ENCODE results near the gene AGAP2.
"Not testable (repeated sequence)": the region's sequence is repeated elsewhere in the genome, so short reads cannot be mapped to it uniquely, and the experiment has no call there.

The AGAP2 gene

DNA sequence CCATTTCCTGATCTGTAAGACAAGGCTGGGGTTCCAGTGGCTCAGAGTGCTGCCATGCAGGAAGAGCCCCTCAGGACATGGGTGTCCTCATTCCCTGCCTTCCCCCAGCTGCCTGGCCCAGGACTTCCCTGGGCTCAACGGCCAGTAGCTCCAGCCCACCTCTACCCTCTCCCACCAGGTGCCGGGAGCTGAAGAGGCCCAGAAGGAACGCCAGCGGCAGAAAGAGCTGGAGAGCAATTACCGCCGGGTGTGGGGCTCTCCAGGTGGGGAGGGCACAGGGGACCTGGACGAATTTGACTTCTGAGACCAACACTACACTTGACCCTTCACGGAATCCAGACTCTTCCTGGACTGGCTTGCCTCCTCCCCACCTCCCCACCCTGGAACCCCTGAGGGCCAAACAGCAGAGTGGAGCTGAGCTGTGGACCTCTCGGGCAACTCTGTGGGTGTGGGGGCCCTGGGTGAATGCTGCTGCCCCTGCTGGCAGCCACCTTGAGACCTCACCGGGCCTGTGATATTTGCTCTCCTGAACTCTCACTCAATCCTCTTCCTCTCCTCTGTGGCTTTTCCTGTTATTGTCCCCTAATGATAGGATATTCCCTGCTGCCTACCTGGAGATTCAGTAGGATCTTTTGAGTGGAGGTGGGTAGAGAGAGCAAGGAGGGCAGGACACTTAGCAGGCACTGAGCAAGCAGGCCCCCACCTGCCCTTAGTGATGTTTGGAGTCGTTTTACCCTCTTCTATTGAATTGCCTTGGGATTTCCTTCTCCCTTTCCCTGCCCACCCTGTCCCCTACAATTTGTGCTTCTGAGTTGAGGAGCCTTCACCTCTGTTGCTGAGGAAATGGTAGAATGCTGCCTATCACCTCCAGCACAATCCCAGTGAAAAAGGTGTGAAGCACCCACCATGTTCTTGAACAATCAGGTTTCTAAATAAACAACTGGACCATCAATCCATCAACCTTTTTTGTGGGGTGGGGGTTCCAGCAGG, 17.6 kb downstream of the AGAP2 start:
- DNase-seq: no peak

DNA sequence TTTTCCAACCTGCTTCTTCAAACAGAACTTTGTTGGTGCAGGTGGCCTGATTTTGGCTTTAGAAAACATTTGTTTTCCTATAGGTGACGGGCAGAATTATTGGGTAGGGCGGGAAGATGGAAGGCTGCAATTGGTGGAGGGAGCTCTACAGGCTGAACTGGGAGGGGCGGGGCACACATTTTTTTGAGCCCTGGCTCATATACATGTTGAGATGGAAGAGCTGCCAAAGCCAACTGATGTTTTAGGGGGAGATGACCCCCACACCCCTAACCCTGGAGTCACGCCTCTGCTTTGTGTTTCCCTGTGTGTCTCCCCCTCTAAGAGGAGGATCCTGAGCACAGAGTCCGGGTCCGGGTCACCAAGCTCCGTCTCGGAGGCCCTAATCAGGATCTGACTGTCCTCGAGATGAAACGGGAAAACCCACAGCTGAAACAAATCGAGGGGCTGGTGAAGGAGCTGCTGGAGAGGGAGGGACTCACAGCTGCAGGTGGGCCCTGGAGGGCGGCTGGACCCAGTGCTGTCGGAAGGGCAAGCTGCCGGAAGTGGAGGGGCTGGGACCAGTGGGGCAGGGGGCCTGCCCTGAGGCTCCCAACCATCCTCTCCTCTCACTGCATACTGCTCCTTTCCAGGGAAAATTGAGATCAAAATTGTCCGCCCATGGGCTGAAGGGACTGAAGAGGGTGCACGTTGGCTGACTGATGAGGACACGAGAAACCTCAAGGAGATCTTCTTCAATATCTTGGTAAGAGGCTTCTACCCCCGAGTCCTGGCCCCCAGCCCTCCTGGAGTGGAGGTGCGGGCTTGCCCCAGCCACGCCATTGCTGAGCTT, 18.6 kb downstream of the AGAP2 start:
- no peak for DNase-seq

GRCh38 chr12:57718641-57719528, 19.7 kb downstream of the AGAP2 start:
- DNase-seq: no peak

- no peak for DNase-seq
Observed at GRCh38 chr12:57717846-57718640, 20.5 kb downstream of the AGAP2 start.

- DNase-seq: no peak
Observed at GRCh38 chr12:57717131-57717530, 21.4 kb downstream of the AGAP2 start.

DNA sequence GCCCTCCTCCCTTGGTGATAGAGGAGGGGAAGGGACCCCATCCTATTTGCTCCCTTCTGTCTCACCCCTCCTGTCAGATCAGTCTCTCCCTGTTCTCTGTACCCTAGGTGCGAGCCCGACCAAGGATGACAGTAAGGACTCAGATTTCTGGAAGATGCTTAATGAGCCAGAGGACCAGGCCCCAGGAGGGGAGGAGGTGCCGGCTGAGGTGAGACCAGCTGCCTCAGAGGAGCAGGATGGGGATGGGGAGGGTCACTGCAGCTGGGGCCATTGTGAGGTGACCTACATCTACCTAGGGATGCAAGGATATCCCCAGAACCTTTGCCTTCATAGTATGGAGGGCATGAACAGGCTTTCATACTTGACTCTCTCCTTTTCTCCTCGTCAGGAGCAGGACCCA, 22.2 kb downstream of the AGAP2 start:
- DNase-seq: no peak

DNA sequence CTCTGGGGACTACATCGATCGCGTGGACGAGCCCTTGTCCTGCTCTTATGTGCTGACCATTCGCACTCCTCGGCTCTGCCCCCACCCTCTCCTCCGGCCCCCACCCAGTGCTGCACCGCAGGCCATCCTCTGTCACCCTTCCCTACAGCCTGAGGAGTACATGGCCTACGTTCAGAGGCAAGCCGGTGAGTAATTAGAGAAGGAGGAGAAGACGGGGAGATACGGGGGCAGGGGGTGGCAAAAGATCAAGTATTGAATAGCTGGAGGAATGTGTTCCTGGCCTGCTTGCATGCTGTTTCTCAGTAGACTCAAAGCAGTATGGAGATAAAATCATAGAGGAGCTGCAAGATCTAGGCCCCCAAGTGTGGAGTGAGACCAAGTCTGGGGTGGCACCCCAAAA, 22.8 kb downstream of the AGAP2 start:
- no peak for DNase-seq

DNA sequence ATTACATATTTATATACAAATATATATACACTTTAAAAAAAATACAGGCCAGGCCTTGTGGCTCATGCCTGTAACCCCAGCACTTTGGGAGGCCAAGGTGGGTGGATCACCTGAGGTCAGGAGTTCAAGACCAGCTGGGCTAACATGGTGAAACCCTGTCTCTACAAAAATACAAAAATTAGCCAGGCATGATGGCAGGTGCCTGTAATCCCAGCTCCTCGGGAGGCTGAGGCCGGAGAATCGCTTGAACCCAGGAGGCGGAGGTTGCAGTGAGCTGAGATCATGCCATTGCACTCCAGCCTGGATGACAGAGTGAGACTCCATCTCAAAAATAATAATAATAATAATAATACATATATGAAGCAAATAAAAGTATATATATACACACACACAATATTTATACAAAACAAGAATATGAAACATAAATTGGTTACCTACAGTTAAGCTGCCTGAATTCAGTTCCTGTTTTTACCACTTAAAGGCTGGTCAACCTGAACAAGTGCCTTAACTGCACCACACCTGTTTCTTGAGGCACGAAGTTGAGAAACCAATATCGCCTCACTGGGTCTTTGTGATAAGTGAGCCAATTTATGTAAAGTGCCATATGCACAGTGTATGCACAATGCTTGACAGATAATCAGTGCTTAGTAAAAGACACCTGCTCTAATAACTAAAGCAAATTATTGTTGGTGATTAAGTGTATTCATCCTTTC, 23.4 kb downstream of the AGAP2 start:
- not testable (repeated sequence) for DNase-seq

DNA sequence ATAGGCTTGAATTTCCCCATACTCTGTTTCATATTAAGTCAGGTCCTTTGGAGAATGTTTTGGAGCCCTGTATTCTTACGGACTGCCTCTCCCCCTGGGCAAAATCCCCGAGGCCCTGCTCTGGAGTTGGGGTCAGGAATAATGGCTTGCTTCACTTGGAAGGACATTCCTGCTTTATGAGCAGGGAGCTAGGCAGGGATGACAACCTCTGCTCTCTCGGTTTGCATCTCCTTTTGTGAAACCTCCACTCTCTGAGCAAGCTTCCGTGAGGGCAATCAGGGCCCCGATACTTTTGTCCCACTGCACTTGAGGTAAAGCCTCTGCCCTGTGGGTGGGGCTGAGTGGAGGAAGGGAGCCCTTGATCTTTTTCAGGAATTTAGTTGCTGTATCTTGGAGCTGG, 25.3 kb downstream of the AGAP2 start:
- no peak for DNase-seq

GRCh38 chr12:57712701-57713100, 25.8 kb downstream of the AGAP2 start:
- DNase-seq: no peak

- DNase-seq: no peak
Observed at GRCh38 chr12:57708296-57708695, 30.2 kb downstream of the AGAP2 start.

DNA sequence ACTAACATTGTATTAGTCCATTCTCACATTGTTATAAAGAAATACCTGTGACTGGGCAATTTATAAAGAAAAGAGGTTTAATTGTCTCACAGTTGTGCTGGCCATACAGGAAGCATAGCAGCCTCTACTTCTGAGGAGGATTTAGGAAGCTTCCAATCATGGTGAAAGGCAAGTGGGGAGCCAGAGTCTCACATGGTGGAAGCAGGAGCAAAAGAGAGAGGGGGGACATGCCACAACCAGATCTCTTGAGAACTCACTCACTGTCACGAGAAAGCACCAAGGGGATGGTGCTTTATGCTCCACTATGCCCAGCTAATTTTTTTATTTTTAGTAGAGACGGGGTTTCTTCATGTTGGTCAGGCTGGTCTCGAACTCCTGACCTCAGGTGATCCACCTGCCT, 31.3 kb downstream of the AGAP2 start:
- no peak for DNase-seq

DNA sequence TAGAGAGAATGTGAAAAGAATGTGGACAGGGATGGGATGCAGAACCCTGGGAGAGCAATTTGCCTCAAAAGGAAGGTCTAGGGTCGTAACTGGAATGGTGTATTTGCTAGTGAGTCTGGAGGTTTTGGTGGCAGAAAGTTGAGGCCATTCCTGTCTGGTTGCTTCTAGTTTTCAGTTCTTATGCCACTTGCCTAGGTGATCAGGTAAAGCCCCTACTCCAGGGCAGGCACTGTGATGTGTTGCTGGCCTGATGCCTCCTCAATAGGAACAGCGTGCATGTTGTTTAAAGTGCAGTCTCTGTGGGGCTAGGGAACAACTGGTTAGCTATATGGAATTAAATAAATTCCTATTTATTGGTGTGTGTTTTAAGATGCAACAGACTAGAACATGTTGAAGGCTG, 38.2 kb downstream of the AGAP2 start:
- DNase-seq: no peak

GRCh38 chr12:57698414-57698813, 40.1 kb downstream of the AGAP2 start:
- DNase-seq: no peak

- DNase-seq: no peak
Observed at GRCh38 chr12:57697076-57697475, 41.5 kb downstream of the AGAP2 start.

DNA sequence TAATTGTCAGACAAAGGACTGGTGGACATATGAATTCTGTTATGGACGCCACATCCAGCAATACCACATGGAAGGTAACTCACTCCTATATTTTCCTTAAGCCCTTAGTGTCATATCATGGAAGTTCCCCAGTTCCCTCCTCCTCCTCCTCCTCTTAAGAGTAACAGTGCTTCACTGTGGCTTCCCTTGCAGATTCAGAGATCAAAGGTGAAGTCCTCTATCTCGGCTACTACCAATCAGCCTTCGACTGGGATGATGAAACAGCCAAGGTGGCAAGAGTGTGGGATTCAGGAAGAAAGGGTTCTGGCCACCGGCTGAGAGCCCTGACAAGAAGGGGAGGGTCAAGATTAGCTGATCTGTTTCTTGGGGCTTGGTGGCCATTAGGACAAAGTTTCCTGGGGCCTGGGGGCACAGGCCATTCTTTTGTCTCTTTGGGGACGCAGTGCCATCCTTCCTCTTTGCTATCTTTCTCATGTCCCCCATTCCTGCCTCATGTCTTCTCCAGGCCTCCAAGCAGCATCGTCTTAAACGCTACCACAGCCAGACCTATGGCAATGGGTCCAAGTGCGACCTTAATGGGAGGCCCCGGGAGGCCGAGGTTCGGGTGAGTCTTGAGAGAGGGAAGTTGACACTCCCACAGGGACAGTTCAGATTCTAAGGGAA, 42.6 kb downstream of the AGAP2 start:
- no peak for DNase-seq

- DNase-seq: no peak
Observed at GRCh38 chr12:57694459-57695019, 44.0 kb downstream of the AGAP2 start.

GRCh38 chr12:57693659-57694458, 44.7 kb downstream of the AGAP2 start, which contains the start of gene OS9:
TSS of gene OS9 (plus strand) at chr12:57694132. CDS start at chr12:57694162, 30 bp downstream.
- peak; percentile 93 for DNase-seq

DNA sequence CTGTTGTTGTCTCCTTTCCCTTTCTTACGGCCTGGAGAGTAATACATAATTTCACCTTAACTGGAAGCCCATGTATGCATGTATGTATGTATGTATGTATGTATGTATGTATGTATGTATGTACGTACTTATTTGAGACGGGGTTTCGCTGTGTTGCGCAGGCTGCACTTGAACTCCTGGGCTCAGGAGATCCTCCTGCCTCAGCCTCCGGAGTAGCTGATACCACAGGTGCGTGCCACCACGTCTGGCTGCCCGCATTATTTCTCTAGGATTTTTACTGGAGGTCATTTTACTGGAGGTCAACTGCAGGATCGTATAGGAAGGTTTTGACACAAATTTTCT, 45.3 kb downstream of the AGAP2 start:
- DNase-seq: no peak
